D721Med (cell line): ENCODE measurements around the gene FADS3.

ENCODE experiments used
- DNase-seq: peaks from one replicate; pipeline ENCODE4 v3.0.0; 2011; ENCODE audit warnings: low spot score; ENCODE audit not compliant: insufficient read length
- FAIRE-seq: peaks from 2 replicates; lab custom pipeline; 2011; peaks lifted over from hg19 to GRCh38; lab: Jason Lieb, UNC
- TF ChIP-seq, protein P1 (sequence below): IDR thresholded peaks from 2 replicates; pipeline ENCODE4 v1.5.1; 2012; ENCODE audit warnings: mild to moderate bottlenecking, control low read depth; ENCODE audit not compliant: insufficient read depth; ENCODE audit errors: missing control alignments

FADS3 gene

DNA sequence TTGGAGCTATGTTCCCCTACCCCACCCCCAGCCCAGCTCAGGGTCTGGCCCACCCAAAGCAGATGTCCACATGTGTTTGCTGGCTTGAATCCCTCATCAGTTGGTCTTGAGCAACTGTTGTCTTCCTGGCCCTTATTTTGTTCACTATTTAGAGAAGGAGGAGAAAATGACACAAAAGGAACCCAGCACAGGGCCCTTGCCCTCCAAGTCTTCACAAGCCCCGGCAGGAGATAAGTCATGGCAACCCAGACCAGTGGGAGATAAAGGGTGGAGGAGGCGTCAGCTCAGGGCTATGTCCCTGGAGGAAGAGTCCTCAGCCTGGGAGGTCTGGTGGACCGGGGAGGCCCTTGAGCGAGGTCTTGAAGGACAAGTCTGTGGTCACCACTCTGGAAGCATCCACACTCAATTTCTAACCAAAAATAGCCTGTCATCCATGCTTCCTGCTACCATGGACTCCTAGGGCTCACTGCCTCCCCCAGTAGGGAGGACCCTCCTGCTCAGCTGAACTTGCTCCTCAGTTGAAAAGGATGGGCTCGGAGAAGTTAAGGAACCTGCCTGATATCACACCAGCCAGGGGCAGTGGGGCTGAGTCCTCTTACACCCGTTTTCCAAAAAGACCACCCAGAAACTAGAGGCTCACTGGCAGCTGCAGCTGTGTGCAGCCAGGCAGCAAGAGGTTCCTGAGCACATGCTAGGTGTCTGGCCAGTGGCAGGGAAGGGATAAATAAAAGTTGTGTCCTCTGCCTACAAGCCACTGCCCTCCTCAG lies 27.8 kb upstream of the FADS3 start:
- TF ChIP-seq, protein P1, sequence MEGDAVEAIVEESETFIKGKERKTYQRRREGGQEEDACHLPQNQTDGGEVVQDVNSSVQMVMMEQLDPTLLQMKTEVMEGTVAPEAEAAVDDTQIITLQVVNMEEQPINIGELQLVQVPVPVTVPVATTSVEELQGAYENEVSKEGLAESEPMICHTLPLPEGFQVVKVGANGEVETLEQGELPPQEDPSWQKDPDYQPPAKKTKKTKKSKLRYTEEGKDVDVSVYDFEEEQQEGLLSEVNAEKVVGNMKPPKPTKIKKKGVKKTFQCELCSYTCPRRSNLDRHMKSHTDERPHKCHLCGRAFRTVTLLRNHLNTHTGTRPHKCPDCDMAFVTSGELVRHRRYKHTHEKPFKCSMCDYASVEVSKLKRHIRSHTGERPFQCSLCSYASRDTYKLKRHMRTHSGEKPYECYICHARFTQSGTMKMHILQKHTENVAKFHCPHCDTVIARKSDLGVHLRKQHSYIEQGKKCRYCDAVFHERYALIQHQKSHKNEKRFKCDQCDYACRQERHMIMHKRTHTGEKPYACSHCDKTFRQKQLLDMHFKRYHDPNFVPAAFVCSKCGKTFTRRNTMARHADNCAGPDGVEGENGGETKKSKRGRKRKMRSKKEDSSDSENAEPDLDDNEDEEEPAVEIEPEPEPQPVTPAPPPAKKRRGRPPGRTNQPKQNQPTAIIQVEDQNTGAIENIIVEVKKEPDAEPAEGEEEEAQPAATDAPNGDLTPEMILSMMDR, result no peak
- DNase-seq (no peak), FAIRE-seq (no peak)

DNA sequence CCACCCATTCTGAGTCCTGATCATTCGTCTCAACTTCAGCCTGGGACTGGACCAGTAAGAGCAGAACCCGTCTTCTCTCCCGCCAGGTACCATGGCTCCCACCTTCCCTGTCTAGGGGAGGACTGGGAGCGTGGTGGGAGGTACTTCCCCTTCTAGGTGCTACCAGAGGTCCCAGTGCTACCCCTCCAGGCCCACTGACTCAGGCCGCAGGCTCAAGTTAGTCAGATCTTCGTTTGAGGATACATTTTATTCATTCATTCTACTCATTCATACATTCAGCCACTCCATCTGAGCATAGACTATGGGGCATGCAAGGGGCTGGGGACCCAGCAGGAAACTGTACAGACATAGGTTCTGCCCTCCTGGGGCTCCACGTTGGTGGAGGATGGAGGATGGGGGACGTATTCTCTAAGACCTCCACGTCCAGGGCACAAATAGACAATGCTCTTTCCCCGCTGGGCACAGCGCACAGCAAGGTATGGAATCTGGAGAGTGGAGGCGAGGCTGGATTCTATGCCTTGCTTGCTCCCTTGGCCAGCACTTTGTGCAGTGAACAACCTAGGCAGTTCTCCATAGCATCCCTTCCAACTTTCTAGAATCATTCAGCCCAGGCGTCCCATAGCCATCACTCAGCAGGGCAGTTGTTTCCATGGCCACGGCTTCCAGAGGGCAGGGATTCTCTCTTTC lies 27.0 kb upstream of the FADS3 start:
- no peak for FAIRE-seq
- peak; percentile 25 for DNase-seq

DNA sequence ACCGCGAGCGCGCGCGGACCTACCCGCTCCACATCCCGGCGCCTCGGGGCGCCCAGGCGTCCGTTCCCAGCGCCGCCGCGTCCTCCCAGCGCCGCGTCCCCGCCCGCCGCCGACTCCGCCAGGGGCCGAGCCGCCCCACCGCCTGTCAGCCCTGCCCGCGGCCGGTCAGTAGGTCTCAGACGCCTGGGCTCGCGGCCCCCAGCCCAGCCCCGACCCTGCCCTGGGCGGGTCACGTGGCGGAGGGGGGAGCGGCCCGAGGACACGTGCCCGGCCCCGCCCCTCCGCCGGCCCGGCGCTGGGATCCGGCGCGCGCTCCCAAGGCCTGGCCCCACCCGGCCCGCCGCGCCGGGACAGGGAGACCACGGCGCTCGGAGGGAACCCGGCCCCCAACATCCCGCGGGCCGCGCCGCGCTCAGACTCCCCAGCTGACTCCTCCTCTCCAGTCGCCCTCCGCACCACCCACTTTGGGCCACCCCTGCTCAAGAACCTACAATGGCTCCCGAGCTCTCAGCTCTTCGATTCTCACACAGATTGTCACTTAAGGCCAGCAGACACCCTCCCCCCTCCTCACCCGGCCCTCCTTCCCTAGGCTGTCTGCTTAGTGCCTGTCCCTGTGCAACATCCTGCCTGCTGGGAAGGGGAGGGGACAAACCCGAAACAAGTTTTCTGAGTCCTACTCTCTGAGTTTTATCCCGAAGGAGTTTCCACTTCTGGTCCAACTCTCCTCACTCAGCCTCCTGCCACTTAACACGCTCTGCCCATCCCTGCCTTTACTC lies 26.2 kb upstream of the FADS3 start, which contains the start of gene RAB3IL1:
Gene RAB3IL1 (minus strand): TSS at position 233 of the 776 bp plus-strand sequence. CDS start 199 bp downstream, at position 34.
- DNase-seq (peak; percentile 69), FAIRE-seq (no peak)
- TF ChIP-seq, protein P1, result no peak

More for the DNA sequence above, 27.0 kb upstream of the FADS3 start:
- TF ChIP-seq, protein P1, result no peak

DNA sequence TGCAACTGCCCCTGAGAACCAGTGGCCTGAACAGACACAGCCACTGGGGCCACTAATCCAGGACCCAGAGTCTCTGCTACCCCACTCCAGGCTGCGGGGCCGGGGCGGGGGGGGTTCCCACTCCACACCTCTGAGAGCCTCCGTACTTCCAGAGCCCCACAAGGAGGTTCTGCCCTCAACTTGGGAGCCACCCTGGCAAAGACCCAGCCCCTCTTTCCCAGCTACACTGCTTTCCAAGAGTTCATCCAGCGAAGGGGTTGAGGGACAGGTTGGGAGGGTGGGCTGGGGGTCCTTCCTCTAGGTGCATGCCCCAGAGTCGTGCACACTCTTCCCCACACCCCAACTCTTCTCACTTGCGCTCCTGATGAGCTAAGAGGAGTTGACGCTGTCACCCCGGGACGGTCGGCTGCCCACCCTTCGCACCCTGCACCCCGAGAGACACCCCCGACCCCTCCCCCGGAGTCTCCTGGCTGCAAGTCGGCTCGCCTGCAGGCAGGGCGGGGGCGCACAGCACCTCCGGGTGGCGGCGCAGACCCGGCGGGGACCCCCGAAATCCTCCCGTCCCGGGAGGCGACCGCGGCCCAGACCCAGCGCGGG lies 25.5 kb upstream of the FADS3 start:
- FAIRE-seq (no peak), DNase-seq (no peak)
- TF ChIP-seq, protein P1, result no peak

DNA sequence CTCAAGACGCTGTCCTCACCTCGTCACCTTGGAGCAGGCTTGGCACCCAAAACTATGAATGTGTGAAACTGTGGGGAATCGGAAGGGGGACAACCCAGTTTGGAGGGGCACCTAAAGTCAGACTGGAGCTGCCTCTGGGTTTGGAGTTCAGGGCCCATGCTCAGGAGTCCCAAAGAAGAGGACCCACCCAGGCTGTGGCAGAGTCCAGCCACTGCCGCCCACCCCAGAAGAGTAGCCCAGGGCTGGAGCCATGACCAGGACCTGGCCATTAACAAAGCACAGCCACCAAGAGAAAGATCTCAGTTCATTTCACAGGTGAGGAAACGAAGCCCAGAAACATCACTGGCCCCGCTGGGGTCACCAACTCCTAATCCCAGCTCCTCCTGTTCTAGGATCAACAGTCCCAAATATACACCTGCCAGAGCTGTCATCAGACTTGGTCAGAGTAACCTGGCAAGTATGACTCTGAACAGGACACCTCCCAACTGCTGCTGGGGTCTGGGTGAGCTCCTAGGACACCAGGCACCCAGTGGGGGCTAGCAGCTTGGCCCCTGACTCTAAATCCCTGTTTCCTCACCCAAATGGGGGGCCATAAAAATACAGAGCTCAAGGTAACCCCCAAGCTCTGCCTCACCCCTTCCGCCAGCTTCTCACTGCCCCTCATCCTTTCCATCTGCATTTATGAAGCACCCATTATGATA lies 23.3 kb upstream of the FADS3 start:
- DNase-seq (peak; percentile 12), FAIRE-seq (no peak)
- TF ChIP-seq, protein P1, result no peak

DNA sequence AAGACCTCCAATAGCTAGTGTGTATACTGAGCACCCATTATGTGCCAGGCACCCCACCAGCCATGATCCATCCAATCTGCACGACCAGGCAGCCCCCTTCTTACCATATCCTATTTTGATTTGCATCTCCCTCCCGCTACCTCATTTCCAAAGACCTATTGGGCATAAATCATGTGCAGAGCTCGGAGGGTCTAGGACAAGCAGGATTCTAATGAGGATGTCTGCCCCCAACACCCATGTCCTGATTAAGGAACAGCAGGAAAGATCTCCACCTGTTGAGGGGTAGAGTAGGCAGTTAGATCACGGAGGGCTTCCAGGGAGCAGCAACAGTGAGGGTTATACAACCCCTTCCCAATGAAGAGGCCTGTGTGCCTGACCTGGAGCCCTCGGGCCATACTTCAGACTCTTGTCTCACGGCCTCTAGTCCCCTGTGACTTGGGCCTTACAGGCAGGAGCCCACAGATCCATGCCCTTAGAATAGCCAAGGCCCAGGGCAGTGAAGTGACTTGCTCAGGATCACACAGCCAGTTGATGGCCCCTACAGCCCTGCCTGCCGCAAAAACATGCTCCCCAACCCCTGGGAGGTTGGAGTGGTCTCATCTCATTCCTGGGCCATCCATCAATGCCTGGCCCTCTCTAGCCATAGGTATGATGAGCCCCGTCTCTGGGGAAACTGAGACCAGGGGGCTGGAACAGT lies 22.5 kb upstream of the FADS3 start:
- FAIRE-seq (no peak), DNase-seq (peak; percentile 11)
- TF ChIP-seq, protein P1, result no peak
